HuH-7.5 (cell line): ENCODE measurements around the gene RHOD.

Experiments
- DNase-seq: peaks from one replicate; pipeline ENCODE4 v3.0.0; 2011; ENCODE audit warnings: low spot score

The RHOD gene, protein sequence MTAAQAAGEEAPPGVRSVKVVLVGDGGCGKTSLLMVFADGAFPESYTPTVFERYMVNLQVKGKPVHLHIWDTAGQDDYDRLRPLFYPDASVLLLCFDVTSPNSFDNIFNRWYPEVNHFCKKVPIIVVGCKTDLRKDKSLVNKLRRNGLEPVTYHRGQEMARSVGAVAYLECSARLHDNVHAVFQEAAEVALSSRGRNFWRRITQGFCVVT

DNA sequence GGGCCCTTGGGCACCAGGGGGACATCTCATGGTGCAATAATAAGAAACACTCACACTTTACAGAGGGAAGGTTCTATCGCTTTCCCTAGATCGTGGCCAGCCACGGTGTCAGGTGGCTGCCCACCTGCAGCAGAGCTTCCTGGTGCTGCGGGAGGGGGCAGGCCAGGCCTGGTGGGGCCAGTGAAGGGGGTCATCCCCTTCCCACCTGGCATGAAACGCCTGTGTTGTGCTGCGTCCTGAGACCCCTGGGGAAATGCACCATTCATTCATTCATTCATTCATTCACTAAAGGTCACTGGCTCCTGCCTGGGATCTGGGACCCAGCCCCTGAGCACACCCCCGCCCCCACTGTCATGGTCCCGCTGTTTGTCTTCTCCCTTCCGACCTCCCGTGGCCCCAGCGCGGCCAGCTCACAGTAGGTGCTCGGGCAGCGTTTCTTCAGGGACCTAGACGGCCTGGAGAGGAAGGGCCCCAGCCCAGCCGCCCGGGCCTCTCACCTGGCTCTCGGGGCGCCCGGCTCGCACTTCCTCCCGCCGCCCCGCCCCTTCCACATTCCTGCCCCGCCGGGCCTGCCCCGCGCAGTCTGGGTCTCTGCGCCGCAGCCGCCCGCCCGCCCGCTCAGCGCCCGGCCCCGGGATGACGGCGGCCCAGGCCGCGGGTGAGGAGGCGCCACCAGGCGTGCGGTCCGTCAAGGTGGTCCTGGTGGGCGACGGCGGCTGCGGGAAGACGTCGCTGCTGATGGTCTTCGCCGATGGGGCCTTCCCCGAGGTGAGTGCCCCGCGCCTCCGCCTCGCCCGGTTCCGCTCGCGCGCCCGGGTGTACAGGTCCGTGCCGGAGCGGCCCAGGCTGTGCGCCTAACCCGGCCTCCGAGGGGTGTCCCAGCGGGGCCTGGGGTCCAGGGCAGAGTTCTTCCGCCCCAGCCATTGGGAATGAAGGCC, at the start of gene RHOD:
RHOD (plus strand) TSS at position 581 of the 938 bp plus-strand sequence; CDS start at position 637, 56 bp downstream.
- peak; percentile 100 for DNase-seq

DNA sequence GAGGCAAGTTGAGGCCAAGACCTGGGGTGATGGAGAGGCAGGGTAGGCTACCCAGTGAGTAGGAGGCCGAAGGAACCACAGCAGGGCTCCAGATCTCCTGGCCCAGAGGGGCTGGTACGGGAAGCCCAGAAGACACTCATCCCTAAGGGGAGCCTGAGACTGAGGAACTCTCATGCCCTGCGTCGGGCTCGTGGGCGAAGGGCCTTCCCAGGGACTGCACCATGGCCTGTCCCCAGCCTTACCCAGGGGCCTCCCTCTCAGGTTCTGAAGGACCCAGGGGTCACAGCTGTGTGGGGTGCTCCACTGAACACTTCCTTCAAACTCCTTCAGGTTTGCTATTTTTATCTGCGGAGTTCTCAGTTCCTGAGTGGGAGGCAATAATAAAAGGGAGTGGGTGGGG, 49.5 kb upstream of the RHOD start:
- no peak for DNase-seq

DNA sequence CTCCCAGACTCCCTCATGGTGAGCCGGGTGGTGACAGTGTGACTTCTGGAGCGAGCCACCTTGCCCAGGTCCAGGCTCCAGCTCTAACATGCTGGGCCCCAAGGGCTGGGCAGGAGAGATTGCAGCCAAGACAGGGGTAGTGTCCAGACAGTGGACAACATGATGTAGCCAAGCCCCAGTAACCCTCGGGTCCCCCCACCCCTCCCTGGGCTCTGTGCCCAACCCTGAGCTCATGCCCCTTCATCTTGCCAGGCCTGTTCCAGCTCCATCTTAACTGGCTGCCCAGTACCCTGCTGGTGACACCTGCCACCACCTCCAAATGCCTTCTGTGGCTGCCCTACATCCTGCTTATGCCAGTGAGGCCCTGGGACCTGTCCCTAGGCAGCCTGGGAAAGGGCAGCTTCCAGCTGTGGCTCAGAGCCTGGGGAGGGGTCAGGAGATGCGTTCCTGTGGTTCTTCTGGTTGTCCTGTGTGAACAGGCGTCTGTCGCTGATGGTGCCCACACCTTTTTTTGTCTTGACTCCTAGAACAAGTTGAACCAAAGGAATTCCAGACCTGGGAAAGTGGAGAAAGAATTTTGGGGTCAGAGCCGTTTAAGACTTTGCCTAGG, 46.2 kb upstream of the RHOD start:
- DNase-seq, result no peak

DNA sequence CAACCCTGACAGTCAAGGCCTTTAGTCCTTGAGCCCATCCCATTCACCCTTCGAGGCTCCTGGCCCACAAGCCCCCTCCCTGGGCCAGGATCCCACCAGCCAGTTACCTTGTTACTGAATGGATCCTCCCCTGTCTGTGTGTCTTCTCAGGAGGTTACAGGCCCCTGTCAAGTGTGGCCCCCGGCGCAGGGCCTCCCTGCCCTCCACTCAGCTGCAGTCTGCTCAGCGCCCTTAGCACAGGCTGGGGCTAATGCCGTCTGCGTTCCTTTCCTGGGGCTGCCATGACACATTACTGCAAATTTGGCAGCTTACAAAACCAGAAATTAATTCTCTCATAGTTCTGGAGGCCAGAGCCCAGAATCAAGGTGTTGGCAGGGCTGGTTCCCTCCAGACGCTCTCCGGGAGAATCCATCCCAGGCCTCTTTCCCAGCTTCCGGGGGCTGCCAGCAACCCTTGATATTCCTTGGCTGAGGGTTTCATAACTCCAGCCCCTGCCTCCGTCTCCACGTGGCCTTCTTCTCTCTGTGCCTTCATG, 43.1 kb upstream of the RHOD start:
- DNase-seq, result no peak

DNA sequence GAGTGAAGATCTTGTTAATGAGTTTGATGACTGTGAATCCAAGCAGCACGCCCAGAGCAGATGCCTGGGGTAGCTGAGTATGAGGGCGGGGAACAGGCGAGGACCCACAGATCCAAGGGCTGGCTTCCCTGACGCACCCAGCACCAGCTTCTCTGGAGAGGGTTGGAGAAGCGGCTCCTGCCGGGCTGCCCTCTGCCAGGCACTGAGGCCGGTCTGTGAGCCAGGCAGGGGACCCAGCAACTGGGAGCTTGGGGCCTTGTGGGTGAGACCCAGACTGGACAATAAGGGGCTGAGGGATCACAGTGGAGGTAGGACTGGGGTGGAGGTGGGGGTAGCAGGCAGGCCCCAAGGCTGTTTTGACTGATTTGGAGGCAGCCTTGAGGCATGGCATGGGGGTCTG, 42.3 kb upstream of the RHOD start:
- DNase-seq, result no peak

DNA sequence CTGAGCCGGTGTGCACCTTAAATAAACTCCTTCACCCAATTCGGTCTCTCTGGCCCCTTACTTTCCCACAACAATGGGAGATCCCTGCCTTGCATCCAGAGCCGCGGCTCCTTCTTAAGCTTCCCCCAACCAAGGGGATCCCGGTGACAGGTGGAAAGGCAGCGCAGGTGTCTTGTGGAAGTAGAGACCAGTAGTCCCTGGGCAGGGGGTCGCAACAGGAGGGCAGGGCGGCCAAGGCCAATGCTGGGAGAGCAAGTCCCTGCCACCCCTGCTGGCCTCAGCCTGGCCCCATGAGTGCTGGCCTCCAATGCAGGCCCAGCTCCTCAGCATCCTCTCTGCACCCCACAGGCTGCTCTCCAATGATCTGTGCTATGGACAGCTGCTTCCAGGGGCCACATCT, 41.6 kb upstream of the RHOD start:
- no peak for DNase-seq

DNA sequence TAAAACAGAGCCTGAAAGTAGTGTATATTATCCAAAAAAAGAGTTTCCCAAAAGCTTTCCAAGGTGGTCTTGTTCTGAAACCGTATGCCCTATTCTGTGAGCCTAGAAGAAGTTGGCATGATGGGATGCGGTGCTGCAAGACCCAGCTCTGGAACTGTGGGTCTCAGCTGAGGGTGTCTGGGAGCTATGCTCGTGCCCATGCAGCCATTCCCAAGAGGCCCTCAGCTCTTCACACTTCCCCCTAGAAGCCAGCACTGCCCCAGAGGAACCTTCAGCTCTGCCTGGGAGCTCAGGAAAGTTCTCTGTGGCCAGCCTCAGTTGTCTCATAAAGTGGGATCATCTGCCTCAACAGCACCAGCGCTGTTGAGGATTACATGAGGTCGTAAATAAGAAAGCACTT, 40.1 kb upstream of the RHOD start:
- DNase-seq, result no peak

DNA sequence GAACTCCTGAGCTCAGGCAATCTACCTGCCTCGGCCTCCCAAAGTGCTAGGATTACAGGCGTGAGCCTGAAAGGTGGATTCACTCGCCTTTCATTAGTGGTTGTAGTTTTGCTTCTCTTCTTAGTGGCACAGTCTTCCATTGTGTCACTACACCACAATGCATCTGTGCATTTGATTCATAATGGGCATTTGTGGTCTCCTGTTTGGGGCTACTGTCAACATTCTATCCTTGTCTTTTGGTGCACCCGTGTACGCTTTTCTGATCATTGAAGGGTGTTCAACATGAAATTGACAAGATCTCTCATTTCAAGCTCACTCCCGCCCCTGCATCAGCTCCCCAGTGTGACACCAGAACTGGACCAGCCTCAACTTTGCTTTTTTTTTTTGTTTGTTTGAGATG, 35.7 kb upstream of the RHOD start:
- DNase-seq, result no peak

DNA sequence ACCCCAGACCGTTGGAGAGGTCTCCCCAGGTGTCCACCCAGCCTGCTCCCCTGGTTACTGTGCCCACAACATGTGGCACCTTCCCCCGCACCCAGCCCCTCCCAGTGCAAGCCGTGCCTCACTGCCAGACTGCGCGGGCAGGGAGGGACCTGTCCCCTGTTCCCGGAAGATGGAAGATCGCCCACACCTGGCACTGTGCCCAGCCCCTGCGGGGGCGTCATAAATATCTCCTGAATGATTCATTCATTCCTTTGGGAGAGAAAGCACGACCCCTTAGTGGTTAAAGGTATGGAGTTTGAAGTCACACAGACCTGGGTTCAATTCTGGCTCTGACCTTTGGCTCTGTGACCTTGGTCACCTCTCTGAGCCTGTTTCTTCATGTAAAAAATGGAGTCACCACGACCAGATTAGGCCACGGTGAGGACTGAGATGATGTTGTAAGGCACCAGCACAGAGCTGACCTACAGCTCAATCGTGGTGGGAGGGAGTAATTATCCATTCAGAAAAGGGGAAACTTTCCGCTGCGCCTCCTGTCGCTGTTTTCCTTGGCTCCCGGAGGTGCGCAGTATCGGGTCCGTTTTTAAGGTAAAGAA, 34.2 kb upstream of the RHOD start:
- DNase-seq, result peak; percentile 95

DNA sequence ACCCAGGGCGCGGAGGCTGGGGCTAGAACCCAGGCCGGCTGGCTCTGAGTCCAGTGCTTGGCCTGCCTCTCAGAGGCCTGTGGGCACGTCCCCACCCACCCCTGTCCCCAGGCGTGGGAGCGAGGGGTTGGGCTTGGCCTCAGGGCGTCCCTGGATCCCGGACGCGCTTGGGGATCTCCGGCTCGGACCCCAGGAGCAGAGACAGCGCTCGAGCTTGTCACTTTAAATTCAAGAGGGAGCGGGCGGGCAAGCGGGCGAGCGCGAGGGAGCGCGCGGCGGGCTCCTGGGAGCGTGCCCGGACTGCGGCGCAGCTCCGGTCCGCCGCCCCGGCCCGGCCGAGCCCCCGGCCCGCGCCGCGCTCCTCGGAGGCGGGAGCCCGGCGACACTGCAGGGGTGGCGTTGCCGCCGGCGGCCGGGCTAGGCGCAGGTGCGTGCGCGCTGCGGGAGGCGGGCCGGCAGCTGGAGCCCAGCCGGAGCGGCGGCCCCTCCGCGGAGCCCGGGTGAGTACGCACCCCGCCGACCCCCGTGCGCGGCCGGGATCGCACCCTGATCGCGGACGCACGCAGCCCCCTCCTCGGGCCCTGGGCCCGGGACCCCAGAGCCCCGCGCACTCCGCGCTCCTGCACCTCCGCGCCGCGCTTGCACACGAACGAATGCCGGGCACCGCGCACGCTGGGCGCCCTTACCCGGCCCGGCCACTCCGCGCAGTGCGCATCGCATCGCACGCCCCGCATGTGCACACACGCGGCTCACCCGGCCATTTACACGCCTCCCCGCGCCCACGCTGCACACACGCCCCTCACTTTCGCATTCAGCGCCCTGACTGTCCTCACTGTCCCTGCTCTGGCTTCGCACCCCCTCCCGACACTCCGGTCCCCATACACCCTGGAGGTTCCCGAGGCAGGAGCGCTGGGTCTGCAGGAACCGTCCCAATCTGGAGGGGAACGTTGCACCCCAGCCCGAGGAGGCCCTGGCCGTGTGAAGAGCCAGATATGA, 33.4 kb upstream of the RHOD start, which contains the start of gene SYT12:
SYT12 (plus strand) TSS at position 174 of the 996 bp plus-strand sequence. CDS start 7,011 bp downstream, outside the sequence.
- peak; percentile 97 for DNase-seq

DNA sequence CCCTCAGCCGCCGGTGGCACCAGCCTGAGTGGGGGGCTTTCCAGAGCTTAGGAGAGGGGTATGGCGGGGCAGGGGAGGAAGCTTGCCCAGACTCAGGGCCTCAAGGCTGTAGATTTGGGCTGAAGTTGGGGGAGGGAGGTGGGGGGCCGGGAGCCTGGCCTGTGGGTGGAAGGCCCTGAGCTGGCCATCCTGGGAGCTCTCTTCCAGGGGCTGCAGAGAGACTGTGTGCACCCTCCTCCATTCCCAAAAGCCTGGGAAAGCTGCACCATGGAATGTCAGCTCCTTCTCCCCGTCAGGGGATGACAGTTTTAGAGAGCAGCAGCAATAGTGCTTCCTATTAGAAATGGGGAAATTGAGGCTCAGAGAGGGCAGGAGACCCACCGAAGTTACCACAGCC, 32.7 kb upstream of the RHOD start:
- DNase-seq, result peak; percentile 81

DNA sequence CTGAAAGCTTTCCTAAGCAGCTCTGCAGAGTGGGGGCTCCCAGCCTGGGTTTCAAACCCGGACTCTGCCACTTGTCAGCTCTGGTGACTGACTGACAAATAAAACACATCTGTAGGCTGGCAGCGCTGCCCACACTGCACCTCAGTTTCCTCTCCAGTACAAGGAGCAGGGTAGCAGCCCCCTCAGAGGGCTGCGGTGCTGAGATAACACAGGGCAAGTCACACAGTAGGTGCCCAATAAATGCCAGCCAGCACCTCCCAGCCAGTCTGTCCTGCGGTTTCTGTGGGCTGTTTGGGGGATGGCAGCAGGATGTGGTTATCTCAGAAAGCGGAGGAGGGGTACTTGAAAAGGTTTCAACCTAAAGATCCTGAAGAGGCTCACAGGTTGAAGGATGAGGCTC, 32.2 kb upstream of the RHOD start:
- DNase-seq, result no peak

DNA sequence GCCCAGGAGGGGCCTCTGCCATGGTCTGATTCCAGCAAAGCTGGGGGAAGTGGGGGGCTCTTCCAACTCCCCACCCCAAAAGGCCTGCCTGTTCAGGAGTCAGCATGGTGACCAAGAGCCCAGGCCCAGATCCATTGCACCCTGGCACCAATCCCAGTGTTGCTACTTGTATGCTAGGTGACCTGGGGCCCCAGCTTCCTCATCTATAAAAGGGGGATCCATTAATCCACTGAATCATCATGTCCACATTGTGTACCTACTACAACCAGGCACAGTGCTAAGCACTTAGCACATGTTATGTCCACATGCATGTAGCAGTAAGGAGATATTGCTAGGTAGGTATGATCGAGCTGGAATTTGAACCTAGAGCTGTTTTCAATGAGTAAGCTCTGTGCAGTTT, 31.7 kb upstream of the RHOD start:
- no peak for DNase-seq

DNA sequence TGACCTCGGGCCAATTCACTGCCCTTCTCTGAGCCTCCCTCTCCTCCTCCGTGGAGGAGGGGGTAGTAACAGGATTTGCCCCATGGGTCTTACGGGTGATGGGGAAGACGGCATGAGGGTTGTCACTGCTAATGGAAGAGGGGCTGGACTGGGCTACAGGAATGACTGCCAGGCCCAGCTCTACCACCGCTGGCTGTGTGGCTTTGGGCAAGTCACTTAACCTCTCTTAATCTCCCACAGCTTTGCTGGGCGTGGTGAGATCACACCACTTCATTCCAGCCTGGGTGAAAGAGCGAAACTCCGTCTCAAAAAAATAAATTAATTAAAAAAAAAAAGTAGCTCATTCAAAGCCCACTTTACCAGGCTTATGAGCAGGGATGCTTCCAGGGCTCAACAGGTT, 30.9 kb upstream of the RHOD start:
- no peak for DNase-seq

DNA sequence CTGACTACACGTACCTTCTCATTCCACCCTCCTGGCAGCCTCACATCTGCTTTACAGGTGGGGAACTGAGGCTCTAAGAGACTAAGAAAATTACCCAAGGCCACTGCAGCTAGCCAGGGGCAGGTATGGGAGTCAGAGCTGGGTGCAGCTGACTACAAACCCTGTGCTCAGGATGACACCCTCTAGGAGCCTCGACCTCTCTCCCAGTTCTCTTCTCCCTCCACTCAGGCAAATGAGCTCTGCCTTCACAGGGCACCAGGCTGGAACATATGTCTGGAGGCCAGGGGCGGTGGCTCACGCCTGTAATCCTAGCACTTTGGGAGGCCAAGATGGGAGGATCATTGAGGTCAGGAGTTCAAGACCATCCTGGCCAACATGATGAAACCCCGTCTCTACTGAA, 29.7 kb upstream of the RHOD start:
- DNase-seq, result no peak

DNA sequence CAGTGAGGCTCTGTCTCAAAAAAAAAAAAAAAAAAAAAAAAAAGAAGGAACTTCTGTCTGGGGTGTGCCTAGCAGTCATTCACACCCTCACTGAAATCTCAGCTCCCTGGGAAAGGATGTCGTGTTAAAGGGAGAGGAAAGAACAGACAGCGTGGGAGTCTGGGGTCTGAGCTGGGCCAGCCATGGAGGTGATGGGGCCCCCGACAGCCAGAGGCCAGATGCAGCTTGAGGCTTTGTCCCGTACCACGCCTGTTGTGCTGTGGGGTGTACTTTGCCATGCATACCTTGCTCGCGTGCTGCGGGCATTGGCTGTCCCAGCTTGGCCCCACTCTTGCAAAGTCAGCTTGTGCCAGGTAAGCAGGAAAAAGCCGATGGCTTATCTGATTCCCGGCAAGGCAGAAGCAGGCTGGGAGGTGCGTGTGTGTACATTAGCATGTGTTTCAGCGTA, 29.1 kb upstream of the RHOD start:
- no peak for DNase-seq

DNA sequence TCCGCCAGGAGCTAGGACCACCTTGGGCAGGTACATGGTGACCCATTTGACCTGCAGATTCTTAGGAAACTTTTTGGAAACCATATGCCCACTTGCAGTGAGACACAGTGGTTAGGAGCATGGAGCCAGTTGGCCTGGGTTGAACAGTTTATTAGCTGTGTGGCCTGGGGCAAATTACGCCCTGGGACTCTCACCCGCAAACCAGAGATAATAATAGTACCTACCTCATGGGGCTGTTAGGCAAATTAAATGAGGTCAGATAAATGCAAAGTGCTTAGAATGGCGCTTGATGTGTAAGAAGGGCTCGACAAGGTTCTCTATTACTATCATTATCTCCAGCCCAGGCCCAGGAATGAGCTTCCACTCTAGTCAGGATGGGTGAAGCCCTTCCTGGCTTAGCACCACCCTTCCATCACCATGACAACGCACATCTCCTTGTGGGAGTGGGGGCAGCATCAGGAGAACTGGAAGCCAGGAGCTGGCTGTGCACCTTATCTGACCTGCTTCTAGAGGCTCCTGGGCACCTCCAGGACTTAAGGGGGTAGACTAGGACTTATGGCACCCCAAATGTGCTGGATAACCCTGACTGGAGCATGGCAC, 28.6 kb upstream of the RHOD start:
- DNase-seq, result no peak

DNA sequence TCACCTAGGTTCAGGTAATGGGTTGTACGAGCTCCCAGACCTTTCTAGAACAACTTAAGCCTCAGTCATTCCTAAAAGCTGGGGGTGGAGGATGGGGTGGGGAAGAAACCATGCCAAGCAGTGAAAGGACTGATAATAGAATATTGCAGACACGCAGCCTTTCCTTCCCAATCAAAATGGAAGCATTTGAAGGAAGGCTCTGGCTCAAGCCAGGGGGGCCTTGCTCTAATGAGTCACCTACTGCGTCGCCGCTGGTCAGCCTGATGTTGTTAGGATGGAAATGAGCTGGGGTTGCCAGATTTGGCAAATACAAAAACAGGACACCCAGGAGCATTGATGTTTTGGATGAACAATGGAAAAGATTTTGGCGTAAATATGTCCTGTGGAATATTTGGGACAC, 27.5 kb upstream of the RHOD start:
- no peak for DNase-seq

DNA sequence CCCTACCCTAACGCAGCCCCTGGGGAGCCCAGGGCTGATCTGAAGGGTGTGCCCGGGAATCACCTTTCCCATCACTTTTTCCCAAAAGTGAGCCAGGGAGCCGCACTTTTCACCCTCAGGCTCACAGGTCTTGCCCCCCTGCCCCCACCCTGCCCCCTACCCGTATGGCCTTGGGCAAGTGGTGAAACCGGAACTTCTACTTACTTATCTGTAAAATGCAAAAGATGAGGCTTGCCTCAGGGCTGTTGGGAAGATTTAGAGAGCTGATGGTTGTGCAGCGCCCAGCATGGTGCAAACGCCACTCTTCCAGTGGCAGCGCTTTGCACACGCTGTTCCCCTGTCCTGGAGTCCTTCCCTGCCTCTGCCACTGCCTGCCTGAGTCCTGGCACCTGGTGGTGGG, 25.7 kb upstream of the RHOD start:
- DNase-seq, result no peak

DNA sequence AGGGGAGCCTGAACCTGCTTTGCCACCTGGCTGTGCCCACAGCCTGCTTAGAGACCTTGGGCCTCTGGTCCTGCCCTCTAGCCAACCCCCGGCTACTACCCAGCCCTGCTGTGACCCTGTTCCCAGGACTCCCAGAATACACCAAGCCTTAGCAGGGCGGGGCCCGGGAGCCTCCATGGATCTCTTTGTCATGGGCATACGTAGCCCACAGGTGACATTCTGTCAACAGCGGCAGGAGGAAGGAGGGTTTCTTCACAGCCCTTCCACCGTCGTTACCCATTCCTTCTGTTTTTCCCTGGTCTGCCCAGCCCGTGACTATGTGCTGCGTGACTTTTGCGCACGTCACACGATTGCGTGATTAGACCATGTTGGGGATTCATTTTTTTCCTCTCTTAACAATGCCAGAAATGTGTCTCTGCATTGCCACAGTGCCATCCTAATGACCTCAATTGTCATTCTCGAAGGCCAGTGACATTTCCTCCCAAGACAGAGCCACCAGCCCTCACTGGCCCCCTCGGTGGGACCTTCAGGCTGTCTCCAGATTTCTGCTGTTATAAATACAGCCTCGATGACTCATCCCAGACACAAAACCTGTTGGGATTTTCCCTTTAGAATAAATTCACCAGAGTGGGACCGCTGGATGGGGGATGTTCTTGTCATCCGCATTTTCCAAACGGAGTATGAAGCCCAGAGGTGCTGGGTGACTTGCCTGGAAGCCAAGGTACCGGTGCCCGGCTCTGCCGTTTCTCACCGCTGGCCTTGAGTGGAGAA, 24.7 kb upstream of the RHOD start:
- DNase-seq, result no peak
